Sigmoid colon (tissue), 7 donors: ENCODE data around the gene SNCAIP. TPM values are rescaled to one million over a fixed set of nuclear protein-coding genes. Genes with fewer than 3 reads are reported as not detected.

Experiments
- DNase-seq: peaks from one replicate; pipeline ENCODE4 v3.0.0-alpha.2; 2019
- H3K27ac ChIP-seq, 4 donors: fragments of 200-600 bp; sonication (generic); one replicate each; pipeline ENCODE4 v1.5.1; 2016 to 2019; ENCODE audit warnings: mild to moderate bottlenecking in 1 of 4
- H3K27me3 ChIP-seq, 3 donors: fragments of 200-600 bp; sonication (generic); one replicate each; pipeline ENCODE4 v1.5.1; 2019; ENCODE audit warnings: mild to moderate bottlenecking in 1 of 3
- H3K36me3 ChIP-seq, 4 donors: fragments of 200-600 bp; sonication (generic); one replicate each; pipeline ENCODE4 v1.5.1; 2016 to 2019
- H3K4me1 ChIP-seq, 4 donors: fragments of 200-600 bp; sonication (generic); one replicate each; pipeline ENCODE4 v1.5.1; 2017 to 2019
- H3K4me3 ChIP-seq, 4 donors: fragments of 200-600 bp; sonication (generic); one replicate each; pipeline ENCODE4 v1.5.1; 2017 to 2019; ENCODE audit warnings: mild to moderate bottlenecking in 2 of 4, moderate library complexity in 1 of 4
- H3K9me3 ChIP-seq, 4 donors: fragments of 200-600 bp in 3 of 4; sonication (generic) in 3 of 4; one replicate each; pipeline versions ENCODE4 v1.5.1 to v1.6.1; 2013 to 2019
- CTCF ChIP-seq, 4 experiments: fragments of 450-650 bp in 3 of 4; fragments of 200-600 bp in 1 of 4; IDR thresholded peaks; one replicate each; pipeline ENCODE4 v1.5.1; 2016 to 2019; ENCODE audit warnings: antibody characterized with exemption in 4 of 4, mild to moderate bottlenecking in 3 of 4, moderate library complexity in 2 of 4
- EP300 ChIP-seq, 4 donors: sonication (generic); formaldehyde crosslinking; IDR thresholded peaks; one replicate each; pipeline ENCODE4 v1.6.1; 2017; ENCODE audit warnings: antibody characterized with exemption in 4 of 4
- POLR2A ChIP-seq, 2 donors: fragments of 450-650 bp; IDR thresholded peaks; one replicate each; pipeline ENCODE4 v1.6.1; 2016; ENCODE audit warnings: antibody characterized with exemption in 2 of 2, mild to moderate bottlenecking in 2 of 2, moderate library complexity in 2 of 2
- POLR2AphosphoS5 ChIP-seq, 4 donors: sonication (generic); formaldehyde crosslinking; IDR thresholded peaks; one replicate each; pipeline ENCODE4 v1.6.1; 2017; ENCODE audit warnings: antibody characterized with exemption in 4 of 4
- WGBS, 2 donors: extraction: QIAGEN DNeasy Blood & Tissue Kit; methylation state at CpG; one replicate each; pipeline ENCODE4 v1.1.7; 2013; 5-methylcytosine and 5-hydroxymethylcytosine counted together
- intact Hi-C: fragments of 100-400 bp; cut with DNase I; formaldehyde crosslinking; loops from one replicate; pipeline ENCODE4 v1.15.1; 2023
- polyA plus RNA-seq, 3 donors: library from polyadenylated mRNA; stranded (reverse); fragments of 200-250 nt; gene quantifications; one replicate each; pipeline ENCODE4 v1.2.3, GENCODE V29; 2013
- total RNA-seq, 4 donors: library from RNA; depleted of rRNA; stranded (reverse); fragments of >200 nt; gene quantifications; one replicate each; pipeline ENCODE4 v1.1.0, GENCODE V29; 2016
- donor health status: healthy with polysubstance abuse.
- donor health status: Bipolar disorder and iron deficiency.
- donor health status: healthy.

The SNCAIP gene
- total and polyA plus RNA-seq, 7 donors = 1.2 to 4.3 (median 3.2) TPM; not detected in 1

- WGBS, 2 donors = 39 to 55% methylated on average over 2 of the region's 2 CpGs
- Histone ChIP-seq H3K9me3 (no peaks in the 10 kb centered on the region), H3K4me3 (no peak overlapping the region), H3K36me3 (no peaks in the 10 kb centered on the region), H3K27ac (peak overlapping the region in 1 of 4 donors; percentile 60), H3K4me1 (peaks cover 0 to 31% (median 26%) of the 10 kb centered on the region in 4 donors), H3K27me3 (no peaks in the 10 kb centered on the region)
- intact Hi-C loops = loop anchor here (5.0 kb wide), 1 partner anchor 81 kb away; the partner anchor contains the start of gene SNCAIP
- no peak for TF ChIP-seq POLR2A (IDR thresholded peaks at IDR 0.05)
- TF ChIP-seq POLR2AphosphoS5 (IDR thresholded peaks at IDR 0.05) = no peak
- TF ChIP-seq CTCF (IDR thresholded peaks at IDR 0.05) = no peak
- TF ChIP-seq EP300 (IDR thresholded peaks at IDR 0.05) = no peak
- no peak for DNase-seq
Measured at GRCh38 chr5:122392824-122393223, 80.8 kb downstream of the SNCAIP start.

- Histone ChIP-seq H3K36me3 (no peaks in the 10 kb centered on the region), H3K4me1 (peaks cover 0 to 31% (median 26%) of the 10 kb centered on the region in 4 donors)
- WGBS, 2 donors = 81 to 84% methylated on average over 6 of the region's 6 CpGs
Measured at GRCh38 chr5:122394284-122394930, 82.4 kb downstream of the SNCAIP start.

GRCh38 chr5:122398016-122398415 lies 86.0 kb downstream of the SNCAIP start:
- intact Hi-C loops = no loop called here
- TF ChIP-seq CTCF (IDR thresholded peaks at IDR 0.05) (no peak), POLR2AphosphoS5 (IDR thresholded peaks at IDR 0.05) (no peak), EP300 (IDR thresholded peaks at IDR 0.05) (no peak), POLR2A (IDR thresholded peaks at IDR 0.05) (no peak)
- Histone ChIP-seq H3K27ac (no peak overlapping the region), H3K4me1 (peaks cover 0 to 26% (median 21%) of the 10 kb centered on the region in 4 donors), H3K9me3 (no peaks in the 10 kb centered on the region), H3K4me3 (no peak overlapping the region), H3K36me3 (no peaks in the 10 kb centered on the region), H3K27me3 (no peaks in the 10 kb centered on the region)
- DNase-seq = no peak
- 80 to 83% methylated on average over 2 of the region's 2 CpGs for WGBS, 2 donors

More at GRCh38 chr5:122394284-122394930, 82.4 kb downstream of the SNCAIP start:
- H3K4me3 ChIP-seq = no peak overlapping the region
- intact Hi-C loops = loop anchor here (5.0 kb wide), 1 partner anchor 82 kb away; the partner anchor contains the start of gene SNCAIP
- H3K27me3 ChIP-seq = no peaks in the 10 kb centered on the region
- TF ChIP-seq POLR2AphosphoS5 (IDR thresholded peaks at IDR 0.05) (no peak), CTCF (IDR thresholded peaks at IDR 0.05) (no peak), POLR2A (IDR thresholded peaks at IDR 0.05) (no peak), EP300 (IDR thresholded peaks at IDR 0.05) (no peak)
- H3K27ac ChIP-seq = peak overlapping the region; percentile 8 to 60 (median 34)
- H3K9me3 ChIP-seq = no peaks in the 10 kb centered on the region
- no peak for DNase-seq

GRCh38 chr5:122400341-122400740 lies 88.3 kb downstream of the SNCAIP start:
- WGBS, 2 donors = 89% methylated on average over 1 of the region's 1 CpG
- TF ChIP-seq POLR2A (IDR thresholded peaks at IDR 0.05) (no peak), CTCF (IDR thresholded peaks at IDR 0.05) (no peak), EP300 (IDR thresholded peaks at IDR 0.05) (no peak), POLR2AphosphoS5 (IDR thresholded peaks at IDR 0.05) (no peak)

More at GRCh38 chr5:122400341-122400740, 88.3 kb downstream of the SNCAIP start:
- Histone ChIP-seq H3K27ac (no peak overlapping the region), H3K27me3 (no peaks in the 10 kb centered on the region), H3K4me3 (no peak overlapping the region), H3K9me3 (no peaks in the 10 kb centered on the region), H3K4me1 (peaks cover 0 to 7% (median 3%) of the 10 kb centered on the region in 4 donors), H3K36me3 (no peaks in the 10 kb centered on the region)
- intact Hi-C loops = no loop called here
- DNase-seq = no peak
